NCI-H146 treated with DMSO at 0.1 percent for 48 hours (cell line): Measurements from ENCODE around the gene ACADSB.

Experiments
- DNase-seq: peaks from one replicate; lab custom pipeline; 2025; ENCODE audit not compliant: unreplicated experiment; lab: John Stamatoyannopoulos, UW

The ACADSB gene

GRCh38 chr10:123038782-123039631 is 30.2 kb downstream of the ACADSB start:
- no peak for DNase-seq

GRCh38 chr10:123039632-123039930 is 30.8 kb downstream of the ACADSB start:
- DNase-seq, result no peak

GRCh38 chr10:123042708-123043408 is 34.1 kb downstream of the ACADSB start:
- no peak for DNase-seq

GRCh38 chr10:123043409-123043925 is 34.7 kb downstream of the ACADSB start:
- peak; percentile 76 for DNase-seq

- peak; percentile 73 for DNase-seq
Observed at GRCh38 chr10:123044391-123044790, 35.6 kb downstream of the ACADSB start.

- DNase-seq, result no peak
Observed at GRCh38 chr10:123045961-123046731, 37.3 kb downstream of the ACADSB start.

GRCh38 chr10:123057968-123058367 is 49.2 kb downstream of the ACADSB start:
- DNase-seq, result no peak

- no peak for DNase-seq
Observed at GRCh38 chr10:123061865-123062264, 53.1 kb downstream of the ACADSB start.

GRCh38 chr10:123062726-123063125 is 53.9 kb downstream of the ACADSB start:
- no peak for DNase-seq

GRCh38 chr10:123068087-123068853 is 59.5 kb downstream of the ACADSB start:
- DNase-seq, result no peak

GRCh38 chr10:123069246-123069986 is 60.6 kb downstream of the ACADSB start:
- peak; percentile 74 for DNase-seq

- no peak for DNase-seq
Observed at GRCh38 chr10:123073187-123073586, 64.4 kb downstream of the ACADSB start.

- DNase-seq, result no peak
Observed at GRCh38 chr10:123074215-123074614, 65.4 kb downstream of the ACADSB start.

GRCh38 chr10:123081896-123082295 is 73.1 kb downstream of the ACADSB start:
- no peak for DNase-seq

- DNase-seq, result no peak
Observed at GRCh38 chr10:123083811-123084210, 75.0 kb downstream of the ACADSB start.

GRCh38 chr10:123086281-123086680 is 77.5 kb downstream of the ACADSB start:
- no peak for DNase-seq

- DNase-seq, result no peak
Observed at GRCh38 chr10:123087348-123087747, 78.5 kb downstream of the ACADSB start.

GRCh38 chr10:123087786-123088185 is 79.0 kb downstream of the ACADSB start:
- DNase-seq, result no peak

- no peak for DNase-seq
Observed at GRCh38 chr10:123092635-123093414, 84.0 kb downstream of the ACADSB start.
